ENCODE results near the gene MED15. TPM values are rescaled to one million over a fixed set of nuclear protein-coding genes. Genes with fewer than 3 reads are reported as not detected.

Gene MED15
- total RNA-seq, 3 donors from 2014 or later (not counting 1 experiment from before 2014, with no cell fraction given): 269 to 291 (median 270) TPM

DNA sequence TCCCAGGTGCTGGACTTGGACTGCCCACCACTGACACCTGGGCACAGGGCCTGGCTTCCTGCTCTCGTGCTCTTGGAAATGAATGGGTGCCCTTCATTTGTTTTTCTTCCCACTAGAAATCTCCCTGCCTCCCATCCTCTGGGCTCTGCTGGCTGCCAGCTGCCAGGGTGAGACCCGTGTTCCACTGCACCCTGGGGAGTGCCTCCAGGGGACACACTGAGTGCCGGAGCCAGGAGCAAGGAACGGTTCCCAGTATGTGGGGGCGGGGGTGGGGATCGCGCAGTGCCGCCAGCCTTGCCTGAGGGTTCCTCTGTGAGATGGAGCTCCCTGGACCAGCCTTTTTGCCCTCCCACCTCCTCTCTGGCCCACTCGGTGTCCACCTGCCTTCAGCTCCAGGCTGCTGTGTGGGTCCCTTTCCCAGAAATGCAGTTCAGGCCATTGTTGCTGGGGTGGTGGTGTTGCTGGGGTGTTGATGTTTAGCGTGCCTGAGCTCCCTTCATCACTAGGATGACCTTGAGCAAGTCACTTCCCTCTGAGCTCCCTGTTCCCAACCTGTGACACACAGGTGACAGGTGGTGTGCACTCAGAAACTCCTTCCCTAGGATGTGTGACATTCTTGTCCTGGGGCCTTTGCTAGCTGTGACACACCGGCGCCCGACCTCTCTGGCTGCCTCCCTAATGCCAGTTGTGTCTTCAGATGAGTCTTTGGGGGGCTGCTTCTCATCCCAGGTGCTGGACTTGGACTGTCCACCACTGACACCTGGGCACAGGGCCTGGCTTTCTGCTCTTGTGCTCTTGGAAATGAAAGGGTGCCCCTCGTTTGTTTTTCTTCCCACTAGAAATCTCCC lies 72.1 kb downstream of the MED15 start:
- peak overlapping the region; percentile 83 for H3K4me3 Mint-ChIP-seq
- peaks cover 70% of the 10 kb centered on the region for H3K36me3 ChIP-seq (ENCODE audit: control insufficient read depth, insufficient read depth, low read length)
- H3K27me3 Mint-ChIP-seq (ENCODE audit: low read depth in 2 of 2): no peaks in the 10 kb centered on the region
- ATAC-seq (no peak), DNase-seq (no peak)
- intact Hi-C loops (cut with micrococcal nuclease): no loop called here
- H3K9me3 Mint-ChIP-seq: no peaks in the 10 kb centered on the region
- H3K4me3 ChIP-seq (ENCODE audit: low read length): no peak overlapping the region
- H3K9me3 ChIP-seq (ENCODE audit: control insufficient read depth, insufficient read depth, low read length): no peaks in the 10 kb centered on the region
- TF ChIP-seq CTCF (IDR thresholded peaks at IDR 0.05): no peak
- peaks cover 73% of the 10 kb centered on the region for H3K4me1 ChIP-seq (ENCODE audit: control insufficient read depth, insufficient read depth, low read length)
- peaks cover 54 to 75% of the 10 kb centered on the region in 2 donors for H3K4me1 Mint-ChIP-seq
- peak overlapping the region; percentile 62 for H3K27ac ChIP-seq (ENCODE audit: low read length)
- no peaks in the 10 kb centered on the region for H3K36me3 Mint-ChIP-seq
- H3K27me3 ChIP-seq (ENCODE audit: control insufficient read depth, insufficient read depth, low read length): no peaks in the 10 kb centered on the region
- WGBS (ENCODE audit: insufficient coverage): 89% methylated on average over 14 of the region's 14 CpGs
- peak overlapping the region; percentile 94 to 97 for H3K27ac Mint-ChIP-seq

GRCh38 chr22:20580179-20580578 lies 72.8 kb downstream of the MED15 start:
- Mint-ChIP-seq H3K36me3 (no peaks in the 10 kb centered on the region), H3K4me1 (peaks cover 48 to 68% of the 10 kb centered on the region in 2 donors), H3K27me3 (ENCODE audit: low read depth in 2 of 2) (no peaks in the 10 kb centered on the region), H3K9me3 (no peaks in the 10 kb centered on the region), H3K4me3 (peak overlapping the region; percentile 83), H3K27ac (peak overlapping the region; percentile 94 to 97)
- Histone ChIP-seq H3K27me3 (ENCODE audit: control insufficient read depth, insufficient read depth, low read length) (no peaks in the 10 kb centered on the region), H3K27ac (ENCODE audit: low read length) (peak overlapping the region; percentile 62), H3K36me3 (ENCODE audit: control insufficient read depth, insufficient read depth, low read length) (peaks cover 70% of the 10 kb centered on the region), H3K4me3 (ENCODE audit: low read length) (no peak overlapping the region), H3K9me3 (ENCODE audit: control insufficient read depth, insufficient read depth, low read length) (no peaks in the 10 kb centered on the region), H3K4me1 (ENCODE audit: control insufficient read depth, insufficient read depth, low read length) (peaks cover 67% of the 10 kb centered on the region)
- TF ChIP-seq CTCF (IDR thresholded peaks at IDR 0.05): no peak
- ATAC-seq (peak in 1 of 3 donors; percentile 31), DNase-seq (no peak)
- intact Hi-C loops (cut with micrococcal nuclease): no loop called here
- 58% methylated on average over 7 of the region's 7 CpGs for WGBS (ENCODE audit: insufficient coverage)

DNA sequence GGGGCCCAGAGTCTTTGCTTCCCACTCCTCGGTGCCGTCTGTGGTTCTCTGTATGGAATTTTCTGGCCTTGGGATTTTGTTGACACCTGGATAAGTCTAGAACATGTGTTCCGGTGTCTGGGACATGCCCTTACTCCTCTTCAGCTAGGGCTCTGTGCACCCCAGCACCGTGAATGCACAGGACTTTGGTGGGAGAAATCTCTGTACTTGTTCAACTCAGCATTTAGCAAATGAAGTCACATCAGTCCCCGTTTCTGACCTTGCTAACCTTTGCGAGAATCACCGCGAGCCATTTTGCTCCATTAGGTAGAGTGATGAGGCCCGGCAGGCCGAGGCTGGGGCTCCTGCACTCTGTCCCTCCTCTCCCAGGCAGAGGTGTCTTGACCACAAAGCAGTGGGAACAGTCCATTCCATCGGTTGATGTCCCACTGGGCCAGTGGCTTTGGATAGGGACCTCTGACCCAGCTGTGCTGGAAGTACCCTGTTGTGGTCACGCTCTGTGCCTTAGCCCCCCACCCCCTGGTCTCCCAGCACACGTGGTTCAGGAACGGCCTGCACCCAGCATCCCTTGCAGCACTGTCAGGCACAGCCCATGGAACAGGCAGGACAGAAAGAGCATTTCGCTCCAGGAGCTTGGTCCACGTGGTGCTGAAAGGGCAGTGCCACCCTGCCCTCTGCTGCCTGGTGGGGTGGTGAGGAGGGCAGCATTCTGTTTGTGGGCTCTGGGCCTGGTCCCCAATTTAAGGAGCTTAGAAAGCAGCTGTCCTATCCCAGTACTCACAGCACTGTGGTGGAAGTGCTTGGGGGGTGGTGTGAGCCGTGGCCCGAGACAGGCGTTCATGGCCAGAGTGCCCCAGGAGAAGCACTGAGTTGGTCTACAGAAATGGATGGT lies 73.4 kb downstream of the MED15 start:
- peaks cover 64% of the 10 kb centered on the region for H3K4me1 ChIP-seq (ENCODE audit: control insufficient read depth, insufficient read depth, low read length)
- no peak for DNase-seq
- peak overlapping the region; percentile 62 for H3K27ac ChIP-seq (ENCODE audit: low read length)
- Mint-ChIP-seq H3K27ac (peak overlapping the region; percentile 94 to 97), H3K4me3 (peak overlapping the region; percentile 83), H3K4me1 (peaks cover 44 to 64% of the 10 kb centered on the region in 2 donors), H3K27me3 (ENCODE audit: low read depth in 2 of 2) (no peaks in the 10 kb centered on the region), H3K36me3 (no peaks in the 10 kb centered on the region), H3K9me3 (no peaks in the 10 kb centered on the region)
- ATAC-seq: no peak
- no peak for TF ChIP-seq CTCF (IDR thresholded peaks at IDR 0.05)
- H3K27me3 ChIP-seq (ENCODE audit: control insufficient read depth, insufficient read depth, low read length): no peaks in the 10 kb centered on the region
- intact Hi-C loops (cut with micrococcal nuclease): no loop called here
- WGBS (ENCODE audit: insufficient coverage): 93% methylated on average over 19 of the region's 19 CpGs
- H3K4me3 ChIP-seq (ENCODE audit: low read length): no peak overlapping the region
- peaks cover 71% of the 10 kb centered on the region for H3K36me3 ChIP-seq (ENCODE audit: control insufficient read depth, insufficient read depth, low read length)
- H3K9me3 ChIP-seq (ENCODE audit: control insufficient read depth, insufficient read depth, low read length): no peaks in the 10 kb centered on the region
